Suprapubic skin (tissue), 4 donors: ENCODE data around the gene TRAF3IP1.

ENCODE experiments used
- EP300 ChIP-seq: sonication (generic); formaldehyde crosslinking; IDR thresholded peaks from one replicate; pipeline ENCODE4 v1.6.1; 2017; ENCODE audit warnings: antibody characterized with exemption
- POLR2AphosphoS5 ChIP-seq, 3 donors: sonication (generic); formaldehyde crosslinking; IDR thresholded peaks; one replicate each; pipeline ENCODE4 v1.6.1; 2017; ENCODE audit warnings: antibody characterized with exemption in 3 of 3
- TF ChIP-seq, protein P1 (sequence below), 2 donors: fragments of 200-600 bp in 1 of 2; fragments of 450-650 bp in 1 of 2; sonication (generic) in 1 of 2; IDR thresholded peaks; one replicate each; pipeline ENCODE4 v1.5.1; 2016 to 2019; ENCODE audit warnings: antibody characterized with exemption in 2 of 2, mild to moderate bottlenecking in 1 of 2, moderate library complexity in 1 of 2

DNA sequence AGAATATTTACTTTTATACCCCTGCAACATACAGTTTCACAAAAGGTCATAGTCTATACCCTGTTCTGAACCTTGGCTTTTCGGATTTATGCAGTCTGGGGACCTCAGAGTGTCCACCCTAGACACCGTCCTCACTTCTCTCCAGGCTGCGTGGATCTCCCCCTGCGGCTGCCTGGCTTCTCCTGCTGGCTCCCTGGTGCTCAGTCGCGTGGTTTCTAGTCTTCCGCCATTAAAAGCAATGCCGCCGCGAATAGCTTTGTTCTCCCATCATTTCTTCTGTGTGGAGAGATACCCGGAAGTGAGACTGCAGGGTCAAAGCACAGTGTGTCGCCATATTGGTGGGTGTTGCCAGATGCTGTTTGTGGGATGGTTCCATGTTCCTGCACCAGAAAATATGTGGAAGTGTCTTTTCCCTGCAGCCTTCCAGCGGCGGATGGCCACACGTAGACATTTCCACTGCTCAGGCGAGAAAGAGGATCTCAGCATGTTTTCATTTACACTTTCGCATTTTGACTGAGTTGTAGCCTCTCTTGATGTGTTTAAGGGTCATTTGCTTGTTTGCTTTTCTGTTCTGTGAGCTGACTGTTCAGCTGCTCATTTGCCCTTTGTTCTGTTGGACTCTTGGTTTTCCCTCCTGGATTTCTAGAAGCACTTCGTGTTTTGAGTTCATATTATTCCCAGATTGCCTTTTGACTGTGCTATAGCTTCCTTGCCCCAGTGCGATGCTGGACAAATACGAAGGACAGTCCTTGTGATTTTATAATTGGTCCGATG, 83.5 kb downstream of the TRAF3IP1 start:
- TF ChIP-seq, protein P1, sequence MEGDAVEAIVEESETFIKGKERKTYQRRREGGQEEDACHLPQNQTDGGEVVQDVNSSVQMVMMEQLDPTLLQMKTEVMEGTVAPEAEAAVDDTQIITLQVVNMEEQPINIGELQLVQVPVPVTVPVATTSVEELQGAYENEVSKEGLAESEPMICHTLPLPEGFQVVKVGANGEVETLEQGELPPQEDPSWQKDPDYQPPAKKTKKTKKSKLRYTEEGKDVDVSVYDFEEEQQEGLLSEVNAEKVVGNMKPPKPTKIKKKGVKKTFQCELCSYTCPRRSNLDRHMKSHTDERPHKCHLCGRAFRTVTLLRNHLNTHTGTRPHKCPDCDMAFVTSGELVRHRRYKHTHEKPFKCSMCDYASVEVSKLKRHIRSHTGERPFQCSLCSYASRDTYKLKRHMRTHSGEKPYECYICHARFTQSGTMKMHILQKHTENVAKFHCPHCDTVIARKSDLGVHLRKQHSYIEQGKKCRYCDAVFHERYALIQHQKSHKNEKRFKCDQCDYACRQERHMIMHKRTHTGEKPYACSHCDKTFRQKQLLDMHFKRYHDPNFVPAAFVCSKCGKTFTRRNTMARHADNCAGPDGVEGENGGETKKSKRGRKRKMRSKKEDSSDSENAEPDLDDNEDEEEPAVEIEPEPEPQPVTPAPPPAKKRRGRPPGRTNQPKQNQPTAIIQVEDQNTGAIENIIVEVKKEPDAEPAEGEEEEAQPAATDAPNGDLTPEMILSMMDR (IDR thresholded peaks at IDR 0.05), result no peak
- TF ChIP-seq EP300 (no peak), POLR2AphosphoS5 (IDR thresholded peaks at IDR 0.05) (no peak)
